GM21717 (cell line): Measurements from ENCODE around the gene CHST8.
"Not testable (repeated sequence)": the region's sequence is repeated elsewhere in the genome, so short reads cannot be mapped to it uniquely, and the experiment has no call there.

Experiments
- ATAC-seq: cut with Tn5 transposase; IDR thresholded peaks from one replicate; pipeline ENCODE4 v1.9.1; 2021; ENCODE audit warnings: mild to moderate bottlenecking, moderate library complexity; ENCODE audit not compliant: unreplicated experiment

CHST8 gene

DNA sequence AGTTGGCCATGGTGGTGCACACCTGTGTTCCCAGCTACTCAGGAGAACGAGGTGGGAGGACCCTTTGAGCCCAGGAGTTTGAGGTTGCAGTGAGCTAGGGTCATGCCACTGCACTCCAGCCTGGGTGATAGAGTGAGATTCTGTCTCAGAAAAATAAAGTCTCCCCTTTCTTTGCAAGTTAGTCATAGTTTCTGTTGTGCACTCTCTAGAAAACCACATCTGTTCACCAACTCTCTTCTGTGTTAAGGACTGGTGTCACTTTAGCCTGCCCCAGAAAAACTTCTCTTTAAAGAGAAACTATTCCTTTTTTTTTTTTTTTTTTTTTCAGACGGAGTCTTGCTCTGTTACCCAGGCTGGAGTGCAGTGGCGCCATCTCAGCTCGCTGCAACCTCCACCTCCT is 4.9 kb upstream of the CHST8 start:
- no peak for ATAC-seq

DNA sequence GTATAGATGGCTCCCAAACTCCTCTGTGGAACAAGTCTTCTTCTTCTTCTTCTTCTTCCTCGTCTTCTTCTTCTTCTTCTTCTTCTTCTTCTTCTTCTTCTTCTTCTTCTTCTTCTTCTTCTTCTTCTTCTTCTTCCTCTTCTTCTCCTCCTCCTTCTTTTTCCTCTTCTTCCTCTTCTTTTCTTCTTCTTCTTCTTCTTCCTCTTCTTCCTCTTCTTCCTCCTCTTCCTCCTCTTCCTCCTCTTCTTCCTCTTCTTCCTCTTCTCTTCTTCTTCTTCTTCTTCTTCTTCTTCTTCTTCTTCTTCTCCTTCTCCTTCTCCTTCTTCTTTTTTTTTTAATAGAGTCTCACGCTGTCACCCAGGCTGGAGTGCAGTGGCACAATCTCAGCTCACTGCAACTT is 3.4 kb upstream of the CHST8 start:
- not testable (repeated sequence) for ATAC-seq

DNA sequence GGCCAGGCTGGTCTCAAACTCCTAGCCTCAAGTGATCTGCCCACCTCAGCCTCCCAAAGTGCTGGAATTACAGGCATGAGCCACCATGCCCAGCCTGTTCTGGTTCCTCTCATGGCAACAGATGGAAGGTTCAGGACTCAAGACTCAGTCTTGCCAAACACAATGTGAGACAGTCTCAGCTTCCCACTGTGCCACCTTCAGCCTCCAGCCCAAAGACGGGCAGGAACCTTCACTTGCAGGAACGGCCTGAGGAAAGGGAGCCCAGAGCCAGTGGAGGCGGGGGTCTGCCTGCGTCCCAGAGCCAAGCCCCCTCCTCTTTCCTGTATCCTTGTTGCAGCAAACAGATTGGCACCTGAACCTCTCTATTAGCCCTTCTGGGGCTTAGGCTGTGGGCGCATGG is 2.9 kb upstream of the CHST8 start:
- ATAC-seq, result no peak

DNA sequence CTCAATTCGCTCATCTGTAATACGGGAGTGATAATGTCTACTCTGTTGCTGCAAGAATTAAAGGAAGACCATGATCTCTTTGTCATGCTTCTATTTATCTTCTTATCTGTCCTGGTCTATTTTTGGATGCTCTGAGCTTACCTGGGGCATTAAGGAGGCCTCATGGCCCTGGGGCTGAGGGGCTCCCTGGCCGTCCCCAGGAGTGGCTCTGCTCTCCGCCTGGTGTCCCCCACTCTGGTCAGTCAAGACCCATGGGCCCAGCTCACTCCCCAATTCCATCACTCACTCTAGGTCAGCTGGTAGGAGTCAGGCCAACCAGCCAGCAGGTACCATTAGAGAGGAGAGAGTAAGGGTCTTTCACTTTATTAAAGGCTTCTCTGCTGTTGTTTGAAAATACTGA is 1.1 kb upstream of the CHST8 start:
- no peak for ATAC-seq

DNA sequence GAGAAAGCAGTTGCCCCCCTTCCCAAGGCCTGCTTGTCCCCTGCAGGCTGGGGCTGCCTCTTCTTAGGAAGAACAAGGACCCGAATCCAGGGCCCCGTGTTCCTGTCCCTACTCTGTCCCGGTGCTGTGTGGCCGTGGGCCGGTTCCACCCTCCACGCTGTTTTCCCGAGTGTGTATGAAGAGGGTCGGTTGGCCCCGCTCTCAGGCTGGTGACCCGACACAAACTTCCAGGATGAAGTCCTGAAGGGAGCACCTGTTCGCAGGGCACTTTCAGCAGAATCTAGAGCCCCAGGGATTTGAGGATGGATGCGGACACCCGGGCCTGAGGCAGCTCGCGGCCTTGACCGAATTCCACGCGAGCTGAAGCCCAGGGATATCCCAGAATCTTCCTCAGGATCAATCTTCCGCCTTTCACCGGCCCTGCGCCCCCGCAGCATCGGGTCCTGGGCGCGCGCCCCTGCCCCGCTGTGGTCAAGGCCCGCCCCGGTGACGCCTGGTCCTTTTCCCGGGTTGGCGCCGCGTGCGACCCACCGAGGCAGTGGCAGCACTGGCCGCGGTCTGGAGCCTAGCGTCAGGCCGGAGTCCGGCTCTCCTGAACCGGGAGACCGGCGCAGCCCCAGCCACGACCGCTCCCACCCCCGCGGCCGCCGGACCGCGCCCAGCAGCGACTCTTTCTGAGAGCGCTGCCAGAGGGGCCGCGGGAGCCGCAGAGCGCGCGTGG is 528 bp upstream of the CHST8 start:
- no peak for ATAC-seq

DNA sequence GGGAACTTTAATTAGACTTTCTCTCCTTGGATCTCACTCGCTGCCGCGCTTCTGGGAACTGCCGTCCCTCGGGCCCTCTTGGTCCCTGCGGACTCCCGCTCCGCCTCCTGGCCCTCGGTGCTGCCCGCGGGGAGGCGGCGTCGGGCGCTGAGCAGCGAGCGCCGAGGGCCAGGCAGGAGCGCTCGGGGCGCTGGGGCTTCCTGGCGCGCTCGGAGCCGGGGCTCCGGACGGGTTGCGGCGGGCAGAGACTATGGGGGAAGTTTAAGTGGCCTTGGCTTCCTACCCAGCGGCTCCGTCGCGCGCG is 704 bp downstream of the CHST8 start:
- no peak for ATAC-seq

DNA sequence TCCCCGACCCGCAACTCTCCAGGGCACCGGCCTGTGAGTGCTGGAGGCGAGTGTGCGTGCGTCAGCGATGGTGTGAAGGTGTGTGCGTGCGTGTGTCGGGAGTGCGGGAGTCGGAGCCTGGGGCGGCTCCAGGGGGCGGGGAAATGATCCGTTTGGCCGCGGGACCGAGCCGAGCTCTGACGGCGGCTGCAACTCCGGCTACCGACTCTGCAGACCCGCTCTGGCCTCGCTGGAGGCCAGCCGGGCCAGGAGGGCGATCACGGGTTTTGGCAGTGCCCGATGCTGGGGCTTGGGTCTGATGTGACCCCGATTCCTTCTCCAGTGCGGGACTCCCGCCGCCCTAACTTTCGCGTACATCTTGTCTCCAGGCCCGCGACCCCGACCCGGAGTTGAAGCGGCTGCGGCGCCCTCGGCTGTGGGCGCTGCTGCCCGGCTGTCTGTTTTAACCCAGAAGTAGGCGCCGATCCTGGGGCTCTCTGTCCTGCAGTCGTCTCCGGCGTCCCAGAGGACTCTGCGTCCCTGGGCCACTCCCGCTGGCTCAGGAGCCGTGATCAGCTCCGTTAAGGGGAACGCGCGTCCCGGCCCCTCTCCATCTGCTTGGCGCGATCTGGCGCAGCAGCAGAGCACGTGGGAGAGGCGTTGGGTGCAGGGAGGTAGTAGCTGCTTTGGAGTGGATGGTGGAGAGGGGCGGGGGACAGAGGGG is 1.2 kb downstream of the CHST8 start:
- no peak for ATAC-seq

DNA sequence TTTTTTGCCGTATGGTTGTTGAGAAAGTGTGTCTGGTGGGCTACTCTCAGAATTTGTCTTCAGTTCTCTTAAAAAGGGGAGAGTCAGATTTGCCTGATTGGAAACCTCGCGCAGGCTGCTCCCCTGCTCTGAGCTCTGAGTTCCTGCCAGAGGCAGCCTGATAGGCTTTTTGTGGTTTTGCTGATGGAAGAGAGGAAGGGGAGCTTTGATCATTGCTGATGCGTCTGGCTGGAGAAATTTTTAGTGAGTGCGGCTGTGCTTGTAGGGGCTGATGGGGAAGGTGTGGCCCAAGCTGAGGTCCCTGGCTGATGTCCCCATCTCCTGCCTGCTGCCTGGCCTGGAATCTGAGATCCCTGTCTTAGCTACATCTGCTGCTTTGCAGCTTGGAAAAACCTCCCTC is 2.8 kb downstream of the CHST8 start:
- no peak for ATAC-seq

DNA sequence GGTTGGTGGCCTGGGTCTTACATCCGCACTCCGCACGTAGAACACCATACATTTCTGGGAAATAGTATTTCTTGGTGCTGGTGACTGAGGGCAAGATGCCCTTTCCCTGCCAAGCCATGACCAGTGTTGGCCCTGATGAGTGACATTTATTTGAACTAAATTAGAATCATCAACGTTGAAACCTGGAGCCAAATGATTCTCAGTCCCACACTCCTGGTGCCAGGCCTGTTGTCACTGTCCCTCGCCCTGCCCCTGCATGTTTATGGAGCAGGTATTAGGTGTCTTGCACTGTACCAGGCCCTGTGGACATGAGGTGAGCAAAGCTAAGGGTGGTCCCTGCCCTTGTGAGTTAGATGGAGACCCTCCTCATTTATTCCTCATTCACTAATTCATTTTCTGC is 5.8 kb downstream of the CHST8 start:
- no peak for ATAC-seq

DNA sequence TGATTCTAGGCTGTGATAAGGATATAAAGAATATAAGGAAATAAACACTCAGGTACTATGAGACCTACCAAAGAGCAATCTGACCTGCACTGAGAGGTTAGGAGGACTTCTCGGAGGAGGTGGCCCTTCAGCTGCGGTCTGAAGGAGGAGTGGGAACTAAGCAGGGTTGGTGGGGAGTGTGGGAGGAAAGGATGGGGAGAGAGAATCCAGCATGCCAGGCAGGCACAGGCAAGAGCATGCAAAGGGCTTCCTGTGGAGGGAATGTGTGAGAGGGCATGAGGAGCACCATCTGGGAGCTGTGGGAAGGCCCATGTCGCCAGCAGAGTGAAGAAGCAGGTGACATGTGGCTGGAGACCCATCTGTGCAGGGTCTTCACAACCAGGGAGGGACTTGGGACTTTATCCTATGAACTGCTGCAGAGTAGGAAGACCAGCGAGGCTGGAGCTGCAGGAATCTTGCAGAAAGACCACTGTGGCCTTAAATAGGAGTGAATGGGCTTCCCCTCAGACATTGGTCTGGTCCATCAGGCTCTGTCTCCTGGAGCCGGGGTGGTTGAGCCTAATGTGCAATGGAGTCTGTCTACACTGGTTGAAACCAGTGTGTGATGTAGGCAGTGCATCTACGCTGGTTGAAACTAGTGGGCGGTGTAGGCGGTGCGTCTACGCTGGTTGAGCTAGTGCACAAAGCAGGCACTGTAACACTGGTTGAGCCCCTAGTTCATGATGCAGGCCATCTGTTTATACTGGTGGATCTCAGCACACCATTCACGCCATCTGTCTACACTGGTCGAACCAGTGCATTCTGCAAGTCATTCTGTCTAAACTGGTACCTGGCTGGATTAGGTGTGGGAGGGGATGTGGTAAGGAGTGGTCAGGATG is 6.4 kb downstream of the CHST8 start:
- ATAC-seq, result no peak

DNA sequence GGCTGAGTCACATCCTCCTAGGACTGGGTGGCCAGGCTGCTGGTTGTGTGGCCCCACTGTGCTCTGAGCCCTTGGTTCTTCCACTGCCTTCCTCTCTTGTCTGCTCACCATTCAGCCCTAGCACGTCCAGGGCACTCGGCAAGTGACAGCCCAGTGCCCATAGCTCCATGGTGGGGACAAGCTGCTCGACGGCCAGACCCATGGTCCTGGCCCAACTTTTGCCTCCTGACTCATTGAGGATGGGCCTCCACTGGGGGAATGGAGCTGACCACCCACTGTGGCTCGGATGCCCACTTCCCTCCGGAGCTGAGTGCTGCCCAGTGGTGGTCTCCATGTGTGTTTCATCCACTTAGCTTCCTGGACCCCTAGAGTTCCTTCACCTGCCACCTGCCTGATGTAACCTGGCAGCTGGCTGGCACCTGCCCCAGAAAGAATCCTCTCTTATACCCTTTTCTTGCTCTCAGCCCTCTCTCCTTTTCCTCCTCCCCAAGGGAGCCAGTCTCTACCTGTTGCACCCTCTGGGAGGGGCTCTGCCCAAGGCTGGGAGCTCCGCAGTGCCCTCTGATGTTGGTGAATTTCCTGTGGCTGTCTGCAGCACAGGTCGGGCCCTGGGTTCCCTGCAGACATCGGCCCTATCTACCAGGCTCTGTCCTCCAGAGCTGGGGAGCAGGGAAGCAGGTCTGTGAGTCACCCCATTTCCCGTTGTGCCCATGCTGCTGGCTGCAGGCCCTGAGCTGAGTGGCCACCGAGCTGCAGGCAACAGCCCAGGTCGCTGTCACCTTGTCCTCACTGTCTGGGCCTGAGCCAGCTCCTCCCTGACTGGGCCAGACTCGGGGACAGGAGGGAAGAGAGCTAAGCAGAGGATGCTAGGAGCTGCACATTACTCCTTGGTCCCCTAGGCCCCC is 7.4 kb downstream of the CHST8 start:
- ATAC-seq, result no peak

DNA sequence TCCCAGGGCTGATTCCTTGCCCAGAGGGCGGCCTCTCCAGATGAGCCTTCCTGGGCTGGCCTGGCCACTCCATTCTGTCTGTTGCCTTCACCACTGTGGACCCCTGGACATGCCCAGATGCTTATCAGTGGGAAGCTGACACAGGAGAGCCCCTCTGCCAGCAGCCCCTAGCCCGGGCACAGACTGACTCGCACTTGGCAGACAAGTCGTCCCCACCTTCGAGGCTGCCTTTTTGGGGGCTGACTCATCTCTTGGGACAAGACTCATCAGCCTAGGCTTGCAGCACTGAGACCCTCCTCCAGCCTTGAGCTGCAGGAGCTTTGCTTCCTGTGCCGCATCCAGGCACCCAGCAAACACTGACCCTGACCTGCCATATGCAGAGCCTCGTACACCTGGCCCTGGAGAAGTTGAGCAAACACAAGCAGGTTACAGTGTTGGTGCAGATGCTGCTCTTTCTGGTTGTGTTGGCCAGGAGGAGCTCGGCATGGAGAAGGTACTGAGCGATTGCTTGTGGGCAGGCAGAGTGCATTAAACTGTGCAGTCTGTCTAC is 8.1 kb downstream of the CHST8 start:
- no peak for ATAC-seq

DNA sequence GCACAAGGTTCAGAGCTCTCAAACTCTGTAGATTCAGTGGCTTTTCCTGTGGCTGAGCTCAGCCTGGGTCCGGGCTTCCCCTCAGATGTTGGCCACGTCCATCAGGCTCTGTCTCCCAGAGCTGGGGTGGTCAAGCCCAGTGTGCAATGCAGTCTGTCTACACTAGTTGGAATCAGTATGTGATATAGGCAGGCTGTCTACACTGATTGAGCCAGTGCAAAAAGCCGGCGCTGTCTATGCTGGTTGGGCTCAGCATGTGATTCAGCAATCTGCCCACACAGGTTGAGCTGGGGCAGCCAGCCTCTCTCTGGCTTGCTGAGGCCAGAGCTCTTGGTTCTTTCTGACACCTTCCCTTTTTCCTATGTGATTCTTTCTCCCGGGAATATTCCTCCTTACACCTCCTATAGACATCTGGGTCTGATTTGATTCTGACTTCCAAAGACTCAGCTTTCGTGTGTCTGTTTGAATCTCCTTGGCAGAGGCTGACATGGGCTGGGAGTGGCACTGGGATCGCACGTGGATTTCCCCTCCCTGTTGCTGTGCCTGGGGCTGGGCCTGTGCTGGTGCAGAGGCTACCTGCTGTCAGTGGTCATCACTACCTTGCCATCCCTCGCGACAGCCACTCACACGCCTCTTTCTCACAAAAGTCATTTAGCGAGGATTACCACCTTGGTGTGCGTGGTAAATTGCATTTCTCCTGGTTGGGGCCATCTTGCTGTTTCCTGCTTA is 9.3 kb downstream of the CHST8 start:
- no peak for ATAC-seq

DNA sequence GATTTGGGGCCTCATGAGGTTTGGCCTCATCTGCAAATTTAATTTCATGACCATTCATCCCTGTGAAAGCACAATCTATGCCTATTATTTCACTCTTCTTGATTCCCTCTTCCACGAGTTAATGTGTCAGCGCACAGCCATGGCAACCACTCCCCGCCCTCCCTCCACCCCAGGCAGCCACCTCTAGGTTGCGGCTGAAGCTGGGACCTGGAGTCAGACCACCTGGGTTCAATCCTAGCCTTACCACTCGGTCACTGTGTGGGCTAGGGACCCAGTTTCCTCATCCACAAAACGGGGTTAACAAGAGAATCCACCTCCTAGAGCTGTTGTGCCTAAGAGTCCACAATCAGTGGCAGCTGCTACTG is 9.8 kb downstream of the CHST8 start:
- no peak for ATAC-seq

DNA sequence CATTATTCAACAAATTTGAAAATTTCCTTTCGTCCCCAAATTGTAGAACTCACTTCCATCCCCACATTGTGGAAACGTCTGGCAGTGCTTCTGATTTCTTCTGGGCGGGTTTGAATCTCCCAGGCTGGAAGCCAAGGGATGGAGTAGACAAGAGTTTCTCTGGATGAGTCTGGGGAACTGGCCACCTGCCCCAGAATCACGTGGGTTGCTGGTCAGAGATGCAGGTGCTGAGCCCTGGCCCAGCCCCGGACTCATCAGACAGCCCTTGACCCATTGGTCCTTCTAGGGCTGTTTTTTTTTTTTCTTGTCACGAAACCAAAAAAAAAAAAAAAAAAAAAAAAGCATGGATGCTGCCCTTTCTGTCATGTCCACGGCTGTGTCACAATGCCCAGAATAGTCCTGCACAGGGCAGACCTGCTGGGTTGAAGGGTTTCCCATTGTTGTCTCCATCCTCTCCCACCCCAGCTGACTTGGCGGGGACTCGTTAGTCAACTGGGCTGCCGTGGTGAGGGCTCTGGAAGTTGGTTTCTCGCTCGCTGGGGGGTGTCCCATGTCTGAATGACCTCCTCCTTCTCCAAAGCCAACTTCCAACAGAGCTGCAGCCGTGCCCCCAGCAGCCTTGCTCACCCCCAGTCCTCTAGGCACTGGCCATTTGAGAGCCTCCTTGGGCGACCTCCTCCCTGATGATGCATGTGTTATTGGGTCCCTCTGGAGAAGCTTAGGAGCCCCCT is 12.8 kb downstream of the CHST8 start:
- ATAC-seq, result no peak

DNA sequence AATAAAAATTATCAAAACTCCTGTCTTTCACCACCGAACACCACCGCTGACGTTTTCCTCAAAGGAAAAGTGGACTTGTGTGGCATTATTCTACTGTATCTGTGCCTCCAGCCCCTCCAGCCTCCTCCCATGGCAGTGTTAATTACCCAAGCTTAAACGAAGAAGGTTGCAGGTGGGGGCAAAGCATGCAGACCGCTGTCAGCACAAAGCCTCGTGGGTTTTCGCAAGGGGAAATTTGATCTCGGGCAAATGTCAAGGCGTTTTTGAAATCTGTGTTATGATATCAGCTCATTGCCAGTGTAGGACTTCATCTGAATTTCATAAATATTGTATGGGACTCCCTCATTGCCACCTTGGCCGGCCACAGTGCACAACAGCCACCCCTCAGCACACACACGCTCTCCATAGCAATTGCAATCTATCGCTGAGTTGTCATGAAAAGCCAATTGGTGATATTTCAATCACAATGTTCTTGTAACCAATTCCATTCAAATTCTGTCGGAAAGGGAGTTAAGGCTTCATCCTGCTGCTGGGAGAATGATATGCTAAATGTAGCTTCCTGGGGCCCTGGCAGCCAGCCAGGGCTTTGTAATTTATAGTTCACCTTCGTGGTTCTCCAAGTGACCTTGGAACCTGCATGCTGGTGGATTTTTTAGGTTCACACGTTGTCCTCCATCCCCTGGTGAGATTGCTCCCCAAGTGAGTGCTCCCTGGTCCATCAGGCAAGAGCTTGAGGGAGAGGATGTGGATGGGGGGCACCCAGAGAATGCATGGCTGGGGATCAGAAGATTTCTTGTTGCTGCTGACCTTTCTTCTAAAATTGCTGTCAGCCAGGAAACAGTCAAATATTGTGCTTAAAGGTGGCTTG is 16.6 kb downstream of the CHST8 start:
- no peak for ATAC-seq

DNA sequence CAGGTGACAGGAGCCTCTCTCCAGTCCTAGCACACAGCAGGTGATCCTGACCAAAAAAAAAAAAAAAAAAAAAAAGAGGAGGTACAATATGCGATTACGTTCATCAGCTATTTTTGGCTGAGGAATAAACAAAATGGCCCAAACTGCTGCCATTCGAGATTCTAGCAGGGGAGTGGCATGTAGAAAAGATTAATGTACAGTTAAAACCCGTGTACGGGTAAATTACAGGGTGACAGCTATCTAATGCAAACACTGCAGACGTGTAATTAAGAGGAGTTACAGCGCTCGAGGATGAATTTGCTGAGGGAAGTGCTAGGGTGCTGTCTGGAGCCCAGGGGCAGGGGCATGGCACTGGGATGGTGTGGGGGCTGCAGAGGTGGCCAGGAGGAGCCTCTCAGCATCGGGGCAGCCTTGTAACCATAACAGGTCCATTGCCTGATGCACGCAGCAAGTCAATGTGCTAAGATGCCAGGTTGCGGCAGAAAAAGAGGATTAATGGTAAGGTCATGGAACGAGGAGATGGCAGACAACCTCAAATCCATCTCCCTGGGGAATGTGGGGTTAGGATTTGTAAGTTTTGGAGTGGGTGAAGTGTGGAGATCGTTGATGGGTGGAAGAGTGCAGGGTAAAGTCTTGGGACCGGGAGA is 17.4 kb downstream of the CHST8 start:
- ATAC-seq, result no peak

DNA sequence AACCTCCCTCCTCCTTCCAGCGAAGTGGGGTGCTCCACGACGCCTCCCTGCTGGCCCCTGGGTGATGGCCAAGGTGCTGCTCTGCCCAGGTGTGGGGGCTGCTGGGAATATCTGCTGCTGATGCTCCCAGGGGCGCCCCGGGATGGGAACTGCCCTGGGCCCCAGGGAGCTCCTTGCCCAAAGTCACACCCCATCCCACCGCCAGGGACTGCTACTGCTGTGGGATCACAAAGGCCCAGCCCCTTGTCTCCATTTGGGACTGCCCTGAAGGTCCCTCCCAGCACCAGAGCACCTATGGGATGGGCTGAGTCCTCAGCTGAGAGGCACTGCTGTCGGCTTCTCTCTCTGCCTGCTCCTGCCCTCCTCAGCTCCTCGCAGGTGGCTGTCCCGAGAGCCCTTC is 19.0 kb downstream of the CHST8 start:
- ATAC-seq, result no peak
